HG03039 (cell line): ENCODE results near the gene EHMT1.
"Not testable (repeated sequence)": the region's sequence is repeated elsewhere in the genome, so short reads cannot be mapped to it uniquely, and the experiment has no call there.

ENCODE experiments used
- ATAC-seq: cut with Tn5 transposase; IDR thresholded peaks from one replicate; pipeline ENCODE4 v1.9.1; 2021; ENCODE audit warnings: mild to moderate bottlenecking, moderate library complexity; ENCODE audit not compliant: unreplicated experiment

EHMT1 gene

GRCh38 chr9:137715321-137715720 lies 96.5 kb downstream of the EHMT1 start:
- ATAC-seq = no peak

- not testable (repeated sequence) for ATAC-seq
Measured at GRCh38 chr9:137715866-137716693, 97.3 kb downstream of the EHMT1 start.

- ATAC-seq = no peak
Measured at GRCh38 chr9:137716694-137717287, 98.0 kb downstream of the EHMT1 start.

- no peak for ATAC-seq
Measured at GRCh38 chr9:137717776-137718327, 99.0 kb downstream of the EHMT1 start.

- ATAC-seq = no peak
Measured at GRCh38 chr9:137719194-137719593, 100.4 kb downstream of the EHMT1 start.

GRCh38 chr9:137720571-137721110 lies 101.8 kb downstream of the EHMT1 start:
- no peak for ATAC-seq

- ATAC-seq = no peak
Measured at GRCh38 chr9:137721479-137721878, 102.7 kb downstream of the EHMT1 start.

- ATAC-seq = no peak
Measured at GRCh38 chr9:137721899-137722298, 103.1 kb downstream of the EHMT1 start.

GRCh38 chr9:137722481-137722880 lies 103.7 kb downstream of the EHMT1 start:
- no peak for ATAC-seq

- not testable (repeated sequence) for ATAC-seq
Measured at GRCh38 chr9:137723356-137723755, 104.6 kb downstream of the EHMT1 start.

- no peak for ATAC-seq
Measured at GRCh38 chr9:137723783-137724445, 105.1 kb downstream of the EHMT1 start.

GRCh38 chr9:137724818-137725240 lies 106.0 kb downstream of the EHMT1 start:
- no peak for ATAC-seq

GRCh38 chr9:137725598-137725997 lies 106.8 kb downstream of the EHMT1 start:
- ATAC-seq = no peak

GRCh38 chr9:137726336-137726735 lies 107.5 kb downstream of the EHMT1 start:
- ATAC-seq = peak; percentile 53

GRCh38 chr9:137726764-137727163 lies 108.0 kb downstream of the EHMT1 start:
- no peak for ATAC-seq

GRCh38 chr9:137727716-137728115 lies 108.9 kb downstream of the EHMT1 start:
- no peak for ATAC-seq

- no peak for ATAC-seq
Measured at GRCh38 chr9:137728444-137729311, 109.9 kb downstream of the EHMT1 start.

- no peak for ATAC-seq
Measured at GRCh38 chr9:137731216-137731946, 112.6 kb downstream of the EHMT1 start.

- no peak for ATAC-seq
Measured at GRCh38 chr9:137731947-137732813, 113.4 kb downstream of the EHMT1 start.
